GM12801 (cell line): ENCODE measurements around the gene ROGDI.

Experiments
- CTCF ChIP-seq: IDR thresholded peaks from one replicate; pipeline ENCODE4 v1.5.1; 2011; ENCODE audit warnings: control low read depth; ENCODE audit not compliant: insufficient read length; ENCODE audit errors: extremely low read depth

Gene ROGDI

GRCh38 chr16:4801051-4801961 lies 1.1 kb downstream of the ROGDI start:
- no peak for TF ChIP-seq CTCF

GRCh38 chr16:4800290-4801041 lies 2.0 kb downstream of the ROGDI start:
- no peak for TF ChIP-seq CTCF

DNA sequence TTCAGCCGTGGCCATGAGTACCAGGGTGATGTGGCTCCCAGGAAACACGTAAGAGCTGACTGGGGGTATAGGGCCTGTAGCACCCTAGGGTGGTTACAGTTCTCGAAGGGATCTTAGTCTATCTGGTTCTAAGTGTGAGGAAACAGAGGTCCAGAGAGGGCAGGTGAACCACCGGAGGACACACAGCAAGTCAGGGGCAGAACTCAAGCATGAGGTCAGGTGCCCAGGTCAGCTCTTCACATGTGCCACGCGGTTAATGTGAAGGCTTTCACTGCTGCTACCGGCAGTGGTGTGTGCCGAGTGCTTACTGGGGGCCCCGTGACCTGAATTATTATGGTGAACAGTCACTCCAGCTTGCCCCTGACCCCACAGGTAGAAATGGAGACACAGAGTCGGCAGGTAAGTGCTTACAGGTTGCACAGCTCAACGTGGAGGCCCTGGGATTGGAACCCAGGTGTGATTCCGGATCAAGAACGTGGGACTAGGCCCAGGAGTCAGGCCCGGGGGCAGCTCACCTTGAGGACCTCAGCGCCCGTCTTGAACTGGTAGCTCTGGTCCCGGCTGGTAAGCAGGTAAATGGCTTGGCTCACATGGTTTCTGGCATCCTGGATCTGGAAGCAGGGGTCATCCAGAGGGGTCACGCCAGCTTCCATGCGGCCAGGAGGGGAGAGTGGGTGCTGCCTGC lies 3.1 kb downstream of the ROGDI start:
- no peak for TF ChIP-seq CTCF

- no peak for TF ChIP-seq CTCF
Measured at GRCh38 chr16:4798456-4798855, 4.0 kb downstream of the ROGDI start.

GRCh38 chr16:4797805-4798252 lies 4.6 kb downstream of the ROGDI start:
- no peak for TF ChIP-seq CTCF

DNA sequence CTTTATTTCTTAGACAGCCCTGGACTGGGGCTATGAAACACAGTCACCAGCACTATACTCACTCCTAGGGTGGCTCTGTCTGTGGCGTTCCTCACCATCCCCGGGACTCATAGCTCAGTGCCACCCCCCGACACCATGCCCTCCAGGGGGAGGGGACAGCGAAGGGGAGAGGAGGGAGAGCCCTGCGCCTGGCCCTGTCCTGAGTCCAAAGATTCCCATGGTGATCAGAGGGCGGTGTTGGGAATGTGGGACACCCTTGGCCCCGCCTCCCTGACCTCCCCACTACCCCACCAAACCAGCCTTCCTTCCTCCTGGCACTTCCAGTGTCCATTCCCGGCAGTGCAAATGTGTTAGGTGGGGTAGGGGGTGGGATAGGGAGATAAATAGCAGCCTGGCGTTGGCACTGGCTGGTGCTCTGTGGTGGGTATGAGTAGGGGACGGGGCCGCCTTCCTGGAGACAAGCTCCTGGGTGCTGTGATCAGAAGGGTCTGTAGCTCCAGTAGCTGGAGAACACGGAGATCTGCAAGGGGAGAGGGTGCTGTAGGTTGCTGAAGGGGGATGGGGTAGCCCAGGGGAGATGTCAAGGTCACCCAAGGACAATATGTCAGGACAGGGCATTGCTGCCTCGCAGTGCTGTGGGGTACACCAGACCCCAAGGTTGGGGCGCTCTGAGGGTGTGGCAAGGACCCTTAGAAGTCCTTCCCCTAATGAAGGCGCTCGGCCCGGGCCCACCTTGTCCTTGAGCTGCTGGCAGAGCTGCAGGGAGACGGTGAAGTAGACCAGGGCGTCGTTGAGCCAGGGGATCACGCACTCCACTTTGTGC lies 5.2 kb downstream of the ROGDI start:
- TF ChIP-seq CTCF = no peak
